Measurements from ENCODE around the gene ZFYVE27. TPM values are rescaled to one million over a fixed set of nuclear protein-coding genes. Genes with fewer than 3 reads are reported as not detected.

Gene ZFYVE27
- total and polyA plus RNA-seq, 10 of the 15 experiments (the other 5 are each of a cell fraction or from before 2014, with no cell fraction given), result 1.1 to 28.9 (median 21.4) TPM

- TF ChIP-seq ASH2L (IDR thresholded peaks at IDR 0.05; ENCODE audit: borderline replicate concordance, low read depth) (no peak), BCL11A (IDR thresholded peaks at IDR 0.05; ENCODE audit: low read depth, low read length) (no peak), JUND (IDR thresholded peaks at IDR 0.05; ENCODE audit: low read depth, low read length) (no peak), SREBF1 (IDR thresholded peaks at IDR 0.05; ENCODE audit: low read length) (no peak), IRF5 (IDR thresholded peaks at IDR 0.05; ENCODE audit: borderline replicate concordance) (no peak), ZNF207 (IDR thresholded peaks at IDR 0.05; ENCODE audit: borderline replicate concordance) (no peak), YY1 (IDR thresholded peaks at IDR 0.05; ENCODE audit: low read depth, low read length) (peak; percentile 12; the same call in 1 of the 2 replicates), HDAC6 (IDR thresholded peaks at IDR 0.05; ENCODE audit: unreplicated experiment) (no peak), USF2 (IDR thresholded peaks at IDR 0.05; ENCODE audit: borderline replicate concordance, low read depth, low read length) (no peak)
These were observed 23.0 kb upstream of the ZFYVE27 start (continued) for GRCh38 chr10:97713826-97714400.
